Measurements from ENCODE around the gene OR52H1. TPM values are rescaled to one million over a fixed set of nuclear protein-coding genes. Genes with fewer than 3 reads are reported as not detected.

OR52H1 gene
- total and polyA plus RNA-seq, 9 of the 15 experiments (the other 6 are each of a cell fraction or from before 2014, with no cell fraction given) = 0.15 TPM; not detected in 8

DNA sequence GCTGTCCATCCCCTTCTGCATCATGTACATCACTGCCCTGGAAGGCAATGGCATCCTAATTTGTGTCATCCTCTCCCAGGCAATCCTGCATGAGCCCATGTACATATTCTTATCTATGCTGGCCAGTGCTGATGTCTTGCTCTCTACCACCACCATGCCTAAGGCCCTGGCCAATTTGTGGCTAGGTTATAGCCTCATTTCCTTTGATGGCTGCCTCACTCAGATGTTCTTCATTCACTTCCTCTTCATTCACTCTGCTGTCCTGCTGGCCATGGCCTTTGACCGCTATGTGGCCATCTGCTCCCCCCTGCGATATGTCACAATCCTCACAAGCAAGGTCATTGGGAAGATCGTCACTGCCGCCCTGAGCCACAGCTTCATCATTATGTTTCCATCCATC, 32.7 kb upstream of the OR52H1 start:
- H3K36me3 ChIP-seq (ENCODE audit: control insufficient read depth, insufficient read depth, low read length) = no peaks in the 10 kb centered on the region
- FAIRE-seq (peak; percentile 26), DNase-seq (ENCODE audit: extremely low read depth in 1 of 4, low spot score in 3 of 4) (peak in 2 of 4 experiments; percentile 20 to 44), ATAC-seq (peak; percentile 78)
- no peak overlapping the region for H3K9ac ChIP-seq (ENCODE audit: insufficient read depth in 1 of 2, low read depth in 2 of 2, low read length in 2 of 2)
- intact Hi-C loops (cut with micrococcal nuclease) = no loop called here
- H4K20me1 ChIP-seq (replicated peaks; ENCODE audit: control insufficient read depth, insufficient read depth, low read length) = no peaks in the 10 kb centered on the region
- POLR2A ChIA-PET = interaction anchor here (1.3 to 1.5 kb wide), 2 partner anchors 20 to 75 kb away, joined by 4 read pairs; no protein-coding TSS in a partner anchor
- no TSS peak for BruUV-seq (replicated peaks)
- H3K79me2 ChIP-seq (ENCODE audit: control insufficient read depth, insufficient read depth, low read length) = no peaks in the 10 kb centered on the region
- H3K9me3 ChIP-seq (replicated peaks; ENCODE audit: control insufficient read depth, insufficient read depth, low read depth, low read length) = no peaks in the 10 kb centered on the region
- H3K4me1 ChIP-seq (replicated peaks in 1 of 2; ENCODE audit: control insufficient read depth in 2 of 2, insufficient read depth in 2 of 2, low read length in 2 of 2) = peaks cover 11 to 13% of the 10 kb centered on the region in 2 experiments; a peak in 2 of 5 replicates
- H3K27ac ChIP-seq (ENCODE audit: extremely low read depth, low read depth, low read length) = no peak overlapping the region
- H3K4me3 ChIP-seq = no peak overlapping the region
- no peaks in the 10 kb centered on the region for H3K9me1 ChIP-seq (ENCODE audit: control insufficient read depth, insufficient read depth, low read length)
- 41% methylated on average over 4 of the region's 4 CpGs for WGBS (ENCODE audit: insufficient coverage, low coverage, missing lambda C conversion rate)
- no peaks in the 10 kb centered on the region for H3K27me3 ChIP-seq (ENCODE audit: control insufficient read depth in 2 of 2, insufficient read depth in 2 of 2, low read length in 2 of 2)
- CTCF ChIA-PET (ENCODE audit: low intra/inter-chr PET ratio) = no interaction called here
- in situ Hi-C loops (cut with MboI) = no loop called here
- peak overlapping the region; percentile 19; the same call in 1 of the 2 replicates for H3K4me2 ChIP-seq (ENCODE audit: insufficient read depth, low read length)
- H2AFZ ChIP-seq (ENCODE audit: low read depth, low read length) = peak overlapping the region; percentile 27
- TF ChIP-seq ZNF511 (CRISPR knock-in tag; IDR thresholded peaks at IDR 0.05) (no peak), GABPA (tag; conservative IDR thresholded peaks at IDR 0.05; ENCODE audit: low read depth) (0 out of 2 replicates have a peak, but pooled peaks have one; percentile 27), MAX (CRISPR knock-in tag; IDR thresholded peaks at IDR 0.05) (peak; percentile 42; the same call in 1 of the 2 replicates), CEBPB (tag; IDR thresholded peaks at IDR 0.05) (peak; percentile 71), CBFA2T2 (conservative IDR thresholded peaks at IDR 0.05) (0 out of 2 replicates have a peak, but pooled peaks have one; percentile 18), CEBPG (CRISPR knock-in tag; IDR thresholded peaks at IDR 0.05) (peak; percentile 68; the same call in 1 of the 2 replicates), CEBPG (tag; conservative IDR thresholded peaks at IDR 0.05 in 1 of 2, IDR thresholded peaks at IDR 0.05 in 1 of 2) (no peak), NRF1 (conservative IDR thresholded peaks at IDR 0.05 in 1 of 2, IDR thresholded peaks at IDR 0.05 in 1 of 2) (no peak), KDM1A (IDR thresholded peaks at IDR 0.05) (no peak; a peak in 1 of 4 replicates), NR2C1 (IDR thresholded peaks at IDR 0.05) (peak; percentile 54), NR2C1 (tag; IDR thresholded peaks at IDR 0.05) (peak; percentile 76), SAFB2 (IDR thresholded peaks at IDR 0.05; ENCODE audit: borderline replicate concordance, low read depth, low read length, severe bottlenecking) (no peak), TRIM24 (IDR thresholded peaks at IDR 0.05) (peak; percentile 29 to 34; a peak in 1 of 4 replicates)
- TF ChIP-seq, protein P1, sequence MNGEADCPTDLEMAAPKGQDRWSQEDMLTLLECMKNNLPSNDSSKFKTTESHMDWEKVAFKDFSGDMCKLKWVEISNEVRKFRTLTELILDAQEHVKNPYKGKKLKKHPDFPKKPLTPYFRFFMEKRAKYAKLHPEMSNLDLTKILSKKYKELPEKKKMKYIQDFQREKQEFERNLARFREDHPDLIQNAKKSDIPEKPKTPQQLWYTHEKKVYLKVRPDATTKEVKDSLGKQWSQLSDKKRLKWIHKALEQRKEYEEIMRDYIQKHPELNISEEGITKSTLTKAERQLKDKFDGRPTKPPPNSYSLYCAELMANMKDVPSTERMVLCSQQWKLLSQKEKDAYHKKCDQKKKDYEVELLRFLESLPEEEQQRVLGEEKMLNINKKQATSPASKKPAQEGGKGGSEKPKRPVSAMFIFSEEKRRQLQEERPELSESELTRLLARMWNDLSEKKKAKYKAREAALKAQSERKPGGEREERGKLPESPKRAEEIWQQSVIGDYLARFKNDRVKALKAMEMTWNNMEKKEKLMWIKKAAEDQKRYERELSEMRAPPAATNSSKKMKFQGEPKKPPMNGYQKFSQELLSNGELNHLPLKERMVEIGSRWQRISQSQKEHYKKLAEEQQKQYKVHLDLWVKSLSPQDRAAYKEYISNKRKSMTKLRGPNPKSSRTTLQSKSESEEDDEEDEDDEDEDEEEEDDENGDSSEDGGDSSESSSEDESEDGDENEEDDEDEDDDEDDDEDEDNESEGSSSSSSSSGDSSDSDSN (IDR thresholded peaks at IDR 0.05; ENCODE audit: borderline replicate concordance in 1 of 2, low read depth in 2 of 2, low read length in 2 of 2) = peak in 1 of 2 experiments; percentile 81; a peak in 2 of 4 replicates
- TF ChIP-seq, protein P2, sequence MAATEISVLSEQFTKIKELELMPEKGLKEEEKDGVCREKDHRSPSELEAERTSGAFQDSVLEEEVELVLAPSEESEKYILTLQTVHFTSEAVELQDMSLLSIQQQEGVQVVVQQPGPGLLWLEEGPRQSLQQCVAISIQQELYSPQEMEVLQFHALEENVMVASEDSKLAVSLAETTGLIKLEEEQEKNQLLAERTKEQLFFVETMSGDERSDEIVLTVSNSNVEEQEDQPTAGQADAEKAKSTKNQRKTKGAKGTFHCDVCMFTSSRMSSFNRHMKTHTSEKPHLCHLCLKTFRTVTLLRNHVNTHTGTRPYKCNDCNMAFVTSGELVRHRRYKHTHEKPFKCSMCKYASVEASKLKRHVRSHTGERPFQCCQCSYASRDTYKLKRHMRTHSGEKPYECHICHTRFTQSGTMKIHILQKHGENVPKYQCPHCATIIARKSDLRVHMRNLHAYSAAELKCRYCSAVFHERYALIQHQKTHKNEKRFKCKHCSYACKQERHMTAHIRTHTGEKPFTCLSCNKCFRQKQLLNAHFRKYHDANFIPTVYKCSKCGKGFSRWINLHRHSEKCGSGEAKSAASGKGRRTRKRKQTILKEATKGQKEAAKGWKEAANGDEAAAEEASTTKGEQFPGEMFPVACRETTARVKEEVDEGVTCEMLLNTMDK (IDR thresholded peaks at IDR 0.05; ENCODE audit: borderline replicate concordance, insufficient read depth, low read depth, low read length, poor library complexity, severe bottlenecking) = no peak
